Activated CD4-positive, alpha-beta memory T cell treated with anti-CD3 and anti-CD28 coated beads, Interleukin-2, amount 10 ng/mL, durations not matched to agents 7 days and 5 days (primary cell): ENCODE measurements around the gene MREG. TPM values are rescaled to one million over a fixed set of nuclear protein-coding genes. Genes with fewer than 3 reads are reported as not detected.

Experiments used
- total RNA-seq, 2 experiments: library from RNA; stranded (reverse); gene quantifications; one replicate each; pipeline ENCODE4 v1.2.3, GENCODE V29; 2021

MREG gene
- total RNA-seq, 2 experiments from 2014 or later, result 12.6 to 15.1 TPM

Other genes starting within 250 kb of the MREG start
- 10 to 100 TPM; 32.5 to 34.7 TPM for gene PECR, start 68.3 kb upstream of the MREG start, total RNA-seq
- gene TMEM169, start 68.4 kb upstream of the MREG start, total RNA-seq, result 1 to 10 TPM; 2.3 to 3.5 TPM
- gene XRCC5, start 95.8 kb upstream of the MREG start, total RNA-seq, result 100 to 1,000 TPM; 296 to 302 TPM